Measurements from ENCODE around the gene STX17.

STX17 gene

GRCh38 chr9:100014846-100015245 lies 108.4 kb downstream of the STX17 start:
- Mint-ChIP-seq H3K27ac (no peak overlapping the region), H3K9me3 (peaks cover 6% of the 10 kb centered on the region), H3K36me3 (ENCODE audit: low read depth) (peaks cover 41% of the 10 kb centered on the region), H3K4me3 (no peak overlapping the region), H3K4me1 (no peaks in the 10 kb centered on the region), H3K27me3 (ENCODE audit: low read depth) (no peaks in the 10 kb centered on the region)
- no peak for TF ChIP-seq CTCF (IDR thresholded peaks at IDR 0.05; ENCODE audit: unreplicated experiment in 3 of 3)

GRCh38 chr9:100019541-100019940 lies 113.1 kb downstream of the STX17 start:
- TF ChIP-seq CTCF (IDR thresholded peaks at IDR 0.05; ENCODE audit: unreplicated experiment in 3 of 3), result no peak
- no peaks in the 10 kb centered on the region for H3K27me3 Mint-ChIP-seq (ENCODE audit: low read depth)
- H3K4me3 Mint-ChIP-seq, result no peak overlapping the region
- H3K27ac Mint-ChIP-seq, result no peak overlapping the region
- H3K4me1 Mint-ChIP-seq, result no peaks in the 10 kb centered on the region
- no peaks in the 10 kb centered on the region for H3K9me3 Mint-ChIP-seq
- peaks cover 49% of the 10 kb centered on the region for H3K36me3 Mint-ChIP-seq (ENCODE audit: low read depth)

Measured in nephron (organoid).